ENCODE measurements around the gene ITPRID2. TPM values are rescaled to one million over a fixed set of nuclear protein-coding genes. Genes with fewer than 3 reads are reported as not detected.

ITPRID2 gene
- total and polyA plus RNA-seq, 2 of the 13 experiments (the other 11 are each of a cell fraction or from before 2014, with no cell fraction given), result 44.8 to 62.3 TPM

GRCh38 chr2:181972431-181973170 is 81.1 kb downstream of the ITPRID2 start (continued):
- TF ChIP-seq ZNF20 (CRISPR knock-in tag; IDR thresholded peaks at IDR 0.05) (no peak), HNRNPK (IDR thresholded peaks at IDR 0.05; ENCODE audit: low read depth, low read length, poor library complexity, severe bottlenecking) (no peak), ZNF292 (CRISPR knock-in tag; IDR thresholded peaks at IDR 0.05; ENCODE audit: borderline replicate concordance, low read depth) (no peak)

GRCh38 chr2:181973171-181973783 is 81.7 kb downstream of the ITPRID2 start:
- H3K27ac ChIP-seq (ENCODE audit: extremely low read length, insufficient read depth, low read length), result no peak overlapping the region
- FAIRE-seq (no peak), DNase-seq (ENCODE audit: low spot score) (no peak), ATAC-seq (no peak)
- H3K27me3 ChIP-seq (ENCODE audit: control insufficient read depth in 1 of 2, insufficient read depth in 2 of 2, low read length in 2 of 2), result no peaks in the 10 kb centered on the region
- no peaks in the 10 kb centered on the region for H3K36me3 ChIP-seq (replicated peaks in 1 of 2; ENCODE audit: control insufficient read depth in 1 of 2, insufficient read depth in 2 of 2, low read length in 2 of 2)
- no peak overlapping the region for H3K4me3 ChIP-seq (replicated peaks in 1 of 3; ENCODE audit: insufficient read depth in 1 of 3, low read depth in 2 of 3, low read length in 3 of 3)
- WGBS (ENCODE audit: low lambda C conversion rate), result 55% methylated on average over 5 of the region's 5 CpGs
- intact Hi-C loops (cut with micrococcal nuclease; ENCODE audit: unreplicated experiment), result no loop called here
- H3K9me3 ChIP-seq (ENCODE audit: low read length), result no peaks in the 10 kb centered on the region
- no TSS peak for BruUV-seq (replicated peaks)
- peaks cover 12% of the 10 kb centered on the region for H3K4me1 ChIP-seq (ENCODE audit: insufficient read depth, low read length)
- no peaks in the 10 kb centered on the region for H4K20me1 ChIP-seq (ENCODE audit: insufficient read depth, low read length)
- ChIA-PET POLR2A (no interaction called here), CTCF (ENCODE audit: low intra/inter-chr PET ratio, low total read pairs) (no interaction called here)
- H3K79me2 ChIP-seq (ENCODE audit: insufficient read depth, low read length), result no peaks in the 10 kb centered on the region
- H2AFZ ChIP-seq (ENCODE audit: low read length), result no peak overlapping the region
- no peak overlapping the region for H3K4me2 ChIP-seq (ENCODE audit: low read depth, low read length)
- in situ Hi-C loops (cut with HindIII; ENCODE audit: extremely low pct_ligation_motif_present, low pct_unique_long_range_greater_than_20kb), result no loop called here
- H3K9ac ChIP-seq (ENCODE audit: insufficient read depth, low read depth, low read length), result no peak overlapping the region
- TF ChIP-seq SMARCC2 (IDR thresholded peaks at IDR 0.05) (no peak), ZBTB2 (CRISPR knock-in tag; IDR thresholded peaks at IDR 0.05; ENCODE audit: low read depth) (no peak), ELK4 (CRISPR knock-in tag; IDR thresholded peaks at IDR 0.05; ENCODE audit: borderline replicate concordance) (no peak), GRHL1 (CRISPR knock-in tag; conservative IDR thresholded peaks at IDR 0.05) (no peak), ZNF138 (CRISPR knock-in tag; IDR thresholded peaks at IDR 0.05; ENCODE audit: low read depth) (no peak), FOXJ3 (CRISPR knock-in tag; IDR thresholded peaks at IDR 0.05; ENCODE audit: borderline replicate concordance) (no peak), ZBTB37 (CRISPR knock-in tag; IDR thresholded peaks at IDR 0.05) (no peak), ZNF639 (CRISPR knock-in tag; conservative IDR thresholded peaks at IDR 0.05) (no peak), IRF1 (CRISPR knock-in tag; IDR thresholded peaks at IDR 0.05; ENCODE audit: low read depth) (no peak)
